SK-N-SH (cell line): ENCODE data around the gene EEFSEC. TPM values are rescaled to one million over a fixed set of nuclear protein-coding genes. Genes with fewer than 3 reads are reported as not detected.

Experiments
- CTCF ChIA-PET: fragments of 300-600, 350-600 bp; formaldehyde crosslinking; extraction: SDS; loops from one replicate; lab custom pipeline; 2021; lab: Yijun Ruan, JAX
- POLR2A ChIA-PET: fragments of 350-600 bp; sonication (Branson Sonifier 250); formaldehyde crosslinking; extraction: SDS; loops from one replicate; lab custom pipeline; 2020; ENCODE audit warnings: antibody characterized with exemption, inconsistent platforms; lab: Yijun Ruan, JAX
- DNase-seq: peaks from one replicate; pipeline ENCODE4 v3.0.0; 2012
- H2AFZ ChIP-seq: fragments of 200-600 bp; sonication (generic); 2 replicates; pipeline ENCODE4 v1.8.1; 2016; ENCODE audit warnings: antibody characterized with exemption, mild to moderate bottlenecking, low read depth
- H3F3A ChIP-seq: fragments of 200-600 bp; sonication (generic); replicated peaks from 2 replicates; pipeline ENCODE3; 2016; ENCODE audit warnings: antibody characterized with exemption, mild to moderate bottlenecking; ENCODE audit not compliant: insufficient read depth
- H3K27ac ChIP-seq, 2 experiments: fragments of 200-500 bp in 1 of 2; fragments of 200-600 bp in 1 of 2; sonication (Bioruptor generic) in 1 of 2; sonication (generic), shearing (Covaris generic) in 1 of 2; 2 replicates each; pipeline versions ENCODE4 v1.5.1 to v1.6.1; 2014 to 2016; ENCODE audit warnings: low read depth in 2 of 2, inconsistent platforms in 1 of 2, low read length in 1 of 2, mild to moderate bottlenecking in 1 of 2, mixed read lengths in 1 of 2
- H3K27me3 ChIP-seq: fragments of 200-600 bp; sonication (generic), shearing (Covaris generic); 2 replicates; pipeline ENCODE4 v1.6.1; 2016; ENCODE audit warnings: mixed run types; ENCODE audit not compliant: insufficient read depth
- H3K36me3 ChIP-seq, 2 experiments: fragments of 200-500 bp in 1 of 2; fragments of 200-600 bp in 1 of 2; sonication (Bioruptor generic) in 1 of 2; sonication (generic) in 1 of 2; replicated peaks in 1 of 2; 2 replicates each; pipeline versions ENCODE3 to v1.5.1; 2014 to 2016; ENCODE audit warnings: low read length in 1 of 2, mild to moderate bottlenecking in 1 of 2; ENCODE audit not compliant: insufficient read depth in 2 of 2, control insufficient read depth in 1 of 2
- H3K4me1 ChIP-seq, 2 experiments: fragments of 200-500 bp in 1 of 2; fragments of 200-600 bp in 1 of 2; sonication (Bioruptor generic) in 1 of 2; sonication (generic), shearing (Covaris generic) in 1 of 2; 2 replicates each; pipeline versions ENCODE4 v1.5.1 to v1.6.1; 2014 to 2016; ENCODE audit warnings: low read depth in 1 of 2, low read length in 1 of 2, mixed run types in 1 of 2; ENCODE audit not compliant: insufficient read depth in 2 of 2, control insufficient read depth in 1 of 2
- H3K4me2 ChIP-seq: fragments of 200-600 bp; sonication (generic), shearing (Covaris generic); 2 replicates; pipeline ENCODE4 v1.6.1; 2017; ENCODE audit warnings: mixed run types
- H3K4me3 ChIP-seq, 2 experiments: fragments of 200-500 bp in 1 of 2; fragments of 200-600 bp in 1 of 2; sonication (Bioruptor generic) in 1 of 2; sonication (generic), shearing (Covaris generic) in 1 of 2; 2 replicates each; pipeline versions ENCODE4 v1.5.1 to v1.8.1; 2014 to 2016; ENCODE audit warnings: low read depth in 2 of 2, inconsistent platforms in 1 of 2, low read length in 1 of 2, mild to moderate bottlenecking in 1 of 2, mixed read lengths in 1 of 2, moderate library complexity in 1 of 2
- H3K79me2 ChIP-seq: fragments of 200-600 bp; sonication (generic); 2 replicates; pipeline ENCODE4 v1.8.1; 2017; ENCODE audit warnings: mild to moderate bottlenecking; ENCODE audit not compliant: insufficient read depth
- H3K9ac ChIP-seq: fragments of 200-600 bp; sonication (generic); 2 replicates; pipeline ENCODE4 v1.6.1; 2017; ENCODE audit warnings: mixed run types
- H3K9me2 ChIP-seq: fragments of 200-600 bp; sonication (generic); 2 replicates; pipeline ENCODE4 v1.6.1; 2017; ENCODE audit warnings: mixed run types
- H3K9me3 ChIP-seq: fragments of 200-600 bp; sonication (generic); 2 replicates; pipeline ENCODE4 v1.6.1; 2017; ENCODE audit warnings: mixed run types, mild to moderate bottlenecking, moderate library complexity
- H4K20me1 ChIP-seq: fragments of 200-600 bp; sonication (generic); 2 replicates; pipeline ENCODE4 v1.6.1; 2017; ENCODE audit warnings: mild to moderate bottlenecking, mixed run types; ENCODE audit not compliant: insufficient read depth
- CHD2 ChIP-seq: fragments of 150-350 bp; IDR thresholded peaks from 2 replicates; pipeline ENCODE4 v1.6.1; 2018; ENCODE audit warnings: low read length; ENCODE audit not compliant: partially characterized antibody
- ELF1 ChIP-seq: IDR thresholded peaks from 2 replicates; pipeline ENCODE4 v1.4.0; 2012
- EP300 ChIP-seq, 2 experiments: IDR thresholded peaks; 2 replicates each; pipeline versions ENCODE4 v1.4.0 to v1.6.1; 2012; ENCODE audit warnings: borderline replicate concordance in 1 of 2, low read depth in 1 of 2, low read length in 1 of 2
- EZH2phosphoT487 ChIP-seq: fragments of 200-600 bp; sonication (generic); IDR thresholded peaks from 2 replicates; pipeline ENCODE4 v1.6.1; 2017; ENCODE audit warnings: low read depth, mixed run types, mild to moderate bottlenecking, antibody characterized with exemption, moderate library complexity, borderline replicate concordance
- GABPA ChIP-seq: IDR thresholded peaks from 2 replicates; pipeline ENCODE4 v1.4.0; 2012; ENCODE audit warnings: low read depth, mild to moderate bottlenecking
- GATA2 ChIP-seq: sonication (generic); formaldehyde crosslinking; IDR thresholded peaks from 2 replicates; pipeline ENCODE4 v1.5.0; 2020; ENCODE audit warnings: mild to moderate bottlenecking, missing genetic modification reagents
- IRF3 ChIP-seq: fragments of 150-350 bp; IDR thresholded peaks from 2 replicates; pipeline ENCODE4 v1.6.1; 2016; ENCODE audit warnings: mild to moderate bottlenecking, low read depth, low read length
- JUND ChIP-seq: IDR thresholded peaks from 2 replicates; pipeline ENCODE4 v1.4.0; 2012
- MEF2A ChIP-seq: IDR thresholded peaks from 2 replicates; pipeline ENCODE4 v1.4.0; 2012; ENCODE audit warnings: low read depth, borderline replicate concordance
- MXI1 ChIP-seq: IDR thresholded peaks from 2 replicates; pipeline ENCODE4 v1.6.1; 2012; ENCODE audit warnings: mild to moderate bottlenecking, low read depth, low read length, improper control_type of control experiment
- NFIC ChIP-seq: IDR thresholded peaks from 2 replicates; pipeline ENCODE4 v1.4.0; 2012; ENCODE audit warnings: borderline replicate concordance
- NRF1 ChIP-seq: IDR thresholded peaks from 2 replicates; pipeline ENCODE4 v1.6.1; 2012; ENCODE audit warnings: low read depth, mild to moderate bottlenecking, low read length
- PBX3 ChIP-seq: IDR thresholded peaks from 2 replicates; pipeline ENCODE4; 2012
- POLR2AphosphoS5 ChIP-seq: IDR thresholded peaks from 2 replicates; pipeline ENCODE4 v1.6.1; 2012; ENCODE audit warnings: low read depth, low read length
- RAD21 ChIP-seq: IDR thresholded peaks from 2 replicates; pipeline ENCODE4 v1.6.1; 2012; ENCODE audit warnings: mild to moderate bottlenecking, low read length
- RCOR1 ChIP-seq: fragments of 150-350 bp; IDR thresholded peaks from 2 replicates; pipeline ENCODE4 v1.6.1; 2017; ENCODE audit warnings: antibody characterized with exemption, low read length
- REST ChIP-seq: IDR thresholded peaks from 2 replicates; pipeline ENCODE4 v1.6.1; 2012; ENCODE audit warnings: mild to moderate bottlenecking, low read depth, low read length, moderate library complexity
- RFX5 ChIP-seq: IDR thresholded peaks from 2 replicates; pipeline ENCODE4 v1.6.1; 2012; ENCODE audit warnings: mild to moderate bottlenecking, improper control_type of control experiment, low read length
- RXRA ChIP-seq: IDR thresholded peaks from 2 replicates; pipeline ENCODE4 v1.4.0; 2012; ENCODE audit warnings: low read depth, mild to moderate bottlenecking, borderline replicate concordance
- SMC3 ChIP-seq: IDR thresholded peaks from 2 replicates; pipeline ENCODE4 v1.6.1; 2012; ENCODE audit warnings: low read depth, low read length, improper control_type of control experiment
- TEAD4 ChIP-seq: IDR thresholded peaks from 2 replicates; pipeline ENCODE4 v1.4.0; 2012; ENCODE audit warnings: mild to moderate bottlenecking, borderline replicate concordance; ENCODE audit not compliant: insufficient read depth
- USF1 ChIP-seq: IDR thresholded peaks from 2 replicates; pipeline ENCODE4 v1.4.0; 2012; ENCODE audit warnings: low read depth, borderline replicate concordance
- USF2 ChIP-seq: fragments of 150-350 bp; IDR thresholded peaks from 2 replicates; pipeline ENCODE4 v1.6.1; 2017; ENCODE audit warnings: antibody characterized with exemption, low read length, low read depth, borderline replicate concordance
- WGBS: methylation state at CpG from one replicate; pipeline ENCODE4 v1.1.6; 2017; ENCODE audit warnings: low lambda C conversion rate; 5-methylcytosine and 5-hydroxymethylcytosine counted together
- polyA plus RNA-seq, 3 experiments: library from polyadenylated mRNA; depleted of rRNA; stranded (reverse); fragments of >200 nt; gene quantifications; 2 replicates each; pipeline ENCODE4 v1.2.3, GENCODE V29; 2012

Gene EEFSEC
- polyA plus RNA-seq, 1 of the 3 experiments (the other 2 are of a cell fraction), result 12.4 TPM

- H3F3A ChIP-seq, result no peaks in the 10 kb centered on the region
- no peak overlapping the region for H3K4me3 ChIP-seq
- no peaks in the 10 kb centered on the region for H4K20me1 ChIP-seq
- H3K79me2 ChIP-seq, result no peaks in the 10 kb centered on the region
- DNase-seq, result peak; percentile 91
- H3K9me3 ChIP-seq, result no peaks in the 10 kb centered on the region
- H2AFZ ChIP-seq, result no peak overlapping the region
- peak overlapping the region in 1 of 2 experiments; percentile 100; a peak in 3 of 4 replicates for H3K27ac ChIP-seq
- no peak overlapping the region for H3K9ac ChIP-seq
- WGBS, result 47% methylated on average over 8 of the region's 19 CpGs
- no peaks in the 10 kb centered on the region for H3K27me3 ChIP-seq
- H3K4me1 ChIP-seq, result peaks cover 0 to 81% of the 10 kb centered on the region in 2 experiments; a peak in 1 of 4 replicates
- no peaks in the 10 kb centered on the region for H3K36me3 ChIP-seq
- no peaks in the 10 kb centered on the region for H3K9me2 ChIP-seq
- no peak overlapping the region for H3K4me2 ChIP-seq
- POLR2A ChIA-PET, result interaction anchor here (0.7 to 3.8 kb wide), 19 partner anchors 9 to 293 kb away, joined by 3 to 41 read pairs (median 7); partner anchors contain the start of gene GATA2
- CTCF ChIA-PET, result interaction anchor here (0.8 to 2.0 kb wide), 10 partner anchors 10 to 246 kb away, joined by 3 to 23 read pairs (median 4); no protein-coding TSS in a partner anchor
- TF ChIP-seq EZH2phosphoT487 (no peak), REST (no peak), USF2 (no peak), POLR2AphosphoS5 (peak; percentile 46), RAD21 (peak; percentile 42), SMC3 (no peak), IRF3 (no peak), JUND (no peak), NFIC (no peak), RFX5 (peak; percentile 13; the same call in 1 of the 2 replicates), RXRA (no peak), USF1 (no peak), MEF2A (no peak), GABPA (no peak), NRF1 (no peak), RCOR1 (peak; percentile 87; the same call in 1 of the 2 replicates), EP300 (IDR thresholded peaks at IDR 0.05; ENCODE audit: borderline replicate concordance in 1 of 2, low read depth in 1 of 2, low read length in 1 of 2) (peak; percentile 57 to 100; a peak in 3 of 4 replicates), MXI1 (peak; percentile 23; the same call in 1 of the 2 replicates), GATA2 (CRISPR knock-in tag) (peak; percentile 100), PBX3 (no peak), TEAD4 (0 out of 2 replicates have a peak, but pooled peaks have one; percentile 38), ELF1 (no peak), CHD2 (peak; percentile 90)
These were observed 262.7 kb downstream of the EEFSEC start for GRCh38 chr3:128415773-128416577.
